Effector memory CD4-positive, alpha-beta T cell (primary cell): ENCODE measurements around the gene ITGA11.

Experiments used
- DNase-seq, 3 donors: peaks; one replicate each; pipeline ENCODE4 v3.0.0-alpha.2; 2020
- H3K27ac ChIP-seq: 2 replicates; pipeline ENCODE4 v1.7.0; 2013; ENCODE audit warnings: mild to moderate bottlenecking, low read length, moderate library complexity; ENCODE audit not compliant: insufficient read depth, poor library complexity, severe bottlenecking
- H3K27me3 ChIP-seq: replicated peaks from 2 replicates; pipeline ENCODE4 v1.7.0; 2013; ENCODE audit warnings: mild to moderate bottlenecking, low read length; ENCODE audit not compliant: insufficient read depth, control insufficient read depth, poor library complexity, severe bottlenecking
- H3K36me3 ChIP-seq: 2 replicates; pipeline ENCODE4 v1.7.0; 2013; ENCODE audit warnings: mild to moderate bottlenecking, low read length, moderate library complexity; ENCODE audit not compliant: control insufficient read depth, insufficient read depth
- H3K4me1 ChIP-seq: 2 replicates; pipeline ENCODE4 v1.7.0; 2013; ENCODE audit warnings: low read length, mild to moderate bottlenecking; ENCODE audit not compliant: control insufficient read depth, insufficient read depth, poor library complexity, severe bottlenecking
- H3K4me3 ChIP-seq: 2 replicates; pipeline ENCODE4 v1.7.0; 2013; ENCODE audit warnings: low read length, low read depth, mild to moderate bottlenecking; ENCODE audit not compliant: insufficient read depth, poor library complexity, severe bottlenecking
- H3K9me3 ChIP-seq: 2 replicates; pipeline ENCODE4 v1.7.0; 2013; ENCODE audit warnings: mild to moderate bottlenecking, low read length, moderate library complexity; ENCODE audit not compliant: control insufficient read depth

The ITGA11 gene

GRCh38 chr15:68285259-68285980, 146.5 kb downstream of the ITGA11 start:
- no peak overlapping the region for H3K4me3 ChIP-seq
- peaks cover 12% of the 10 kb centered on the region for H3K4me1 ChIP-seq
- peaks cover 15% of the 10 kb centered on the region for H3K36me3 ChIP-seq
- H3K27ac ChIP-seq = no peak overlapping the region
- no peak for DNase-seq
- H3K9me3 ChIP-seq = no peaks in the 10 kb centered on the region
- H3K27me3 ChIP-seq = no peaks in the 10 kb centered on the region

- Histone ChIP-seq H3K27ac (no peak overlapping the region), H3K36me3 (peaks cover 8% of the 10 kb centered on the region), H3K4me3 (no peak overlapping the region), H3K27me3 (no peaks in the 10 kb centered on the region), H3K4me1 (peaks cover 19% of the 10 kb centered on the region), H3K9me3 (no peaks in the 10 kb centered on the region)
- DNase-seq = no peak
Observed at GRCh38 chr15:68284616-68285258, 147.2 kb downstream of the ITGA11 start.

- no peak for DNase-seq
Observed at GRCh38 chr15:68283401-68283800, 148.6 kb downstream of the ITGA11 start.

GRCh38 chr15:68281008-68281407, 151.0 kb downstream of the ITGA11 start:
- Histone ChIP-seq H3K9me3 (no peaks in the 10 kb centered on the region), H3K36me3 (peaks cover 4% of the 10 kb centered on the region), H3K27ac (no peak overlapping the region), H3K27me3 (no peaks in the 10 kb centered on the region), H3K4me1 (peaks cover 30% of the 10 kb centered on the region), H3K4me3 (peak overlapping the region; percentile 87)
- no peak for DNase-seq

More at GRCh38 chr15:68283401-68283800, 148.6 kb downstream of the ITGA11 start:
- no peaks in the 10 kb centered on the region for H3K9me3 ChIP-seq
- H3K27ac ChIP-seq = no peak overlapping the region
- H3K4me1 ChIP-seq = peaks cover 30% of the 10 kb centered on the region
- H3K36me3 ChIP-seq = peaks cover 7% of the 10 kb centered on the region
- H3K4me3 ChIP-seq = no peak overlapping the region
- no peaks in the 10 kb centered on the region for H3K27me3 ChIP-seq

- Histone ChIP-seq H3K27ac (peak overlapping the region; percentile 6), H3K36me3 (no peaks in the 10 kb centered on the region), H3K4me1 (peaks cover 30% of the 10 kb centered on the region), H3K27me3 (no peaks in the 10 kb centered on the region), H3K9me3 (no peaks in the 10 kb centered on the region), H3K4me3 (peak overlapping the region; percentile 87)
- no peak for DNase-seq
Observed at GRCh38 chr15:68279779-68280753, 151.9 kb downstream of the ITGA11 start.

- H3K9me3 ChIP-seq = no peaks in the 10 kb centered on the region
- no peaks in the 10 kb centered on the region for H3K27me3 ChIP-seq
- no peaks in the 10 kb centered on the region for H3K36me3 ChIP-seq
- peaks cover 30% of the 10 kb centered on the region for H3K4me1 ChIP-seq
- peak overlapping the region; percentile 93 for H3K27ac ChIP-seq
- no peak for DNase-seq
- H3K4me3 ChIP-seq = peak overlapping the region; percentile 87
Observed at GRCh38 chr15:68278595-68279405, 153.2 kb downstream of the ITGA11 start.

- H3K4me1 ChIP-seq = peaks cover 30% of the 10 kb centered on the region
- no peaks in the 10 kb centered on the region for H3K36me3 ChIP-seq
- H3K27me3 ChIP-seq = no peaks in the 10 kb centered on the region
- peak overlapping the region; percentile 93 for H3K27ac ChIP-seq
- no peaks in the 10 kb centered on the region for H3K9me3 ChIP-seq
- no peak for DNase-seq
- peak overlapping the region; percentile 87 for H3K4me3 ChIP-seq
Observed at GRCh38 chr15:68278345-68278594, 153.7 kb downstream of the ITGA11 start.

GRCh38 chr15:68277603-68278344, 154.2 kb downstream of the ITGA11 start, which contains the start of gene FEM1B:
Gene FEM1B, plus strand, starts transcription at chr15:68277745. Its CDS starts 673 bp downstream, at chr15:68278418.
- H3K4me3 ChIP-seq = peak within 1 kb of the TSS; percentile 87
- peak within 1 kb of the TSS; percentile 93 for H3K27ac ChIP-seq
- H3K4me1 ChIP-seq = peaks cover 30% of the 10 kb centered on the region
- no peaks in the 10 kb centered on the region for H3K27me3 ChIP-seq
- no peaks in the 10 kb centered on the region for H3K9me3 ChIP-seq
- H3K36me3 ChIP-seq = no peaks in the 10 kb centered on the region
- peak; percentile 78 to 81 (median 80) for DNase-seq

- Histone ChIP-seq H3K4me1 (peaks cover 30% of the 10 kb centered on the region), H3K4me3 (peak overlapping the region; percentile 87), H3K27ac (peak overlapping the region; percentile 93), H3K9me3 (no peaks in the 10 kb centered on the region), H3K36me3 (no peaks in the 10 kb centered on the region), H3K27me3 (no peaks in the 10 kb centered on the region)
- DNase-seq = no peak
Observed at GRCh38 chr15:68277131-68277602, 154.8 kb downstream of the ITGA11 start.
